ENCODE measurements around the gene VEPH1.

- no peak for TF ChIP-seq CTCF (IDR thresholded peaks at IDR 0.05; ENCODE audit: low read depth, low read length, poor library complexity, severe bottlenecking)
- TF ChIP-seq EZH2phosphoT487 (IDR thresholded peaks at IDR 0.05; ENCODE audit: borderline replicate concordance, low read length), result no peak
Measured at GRCh38 chr3:157375342-157375986, 127.8 kb downstream of the VEPH1 start.

Measured in DOHH2 (cell line).